HepG2 (cell line): Measurements from ENCODE around the gene GALNTL6. TPM values are rescaled to one million over a fixed set of nuclear protein-coding genes. Genes with fewer than 3 reads are reported as not detected.

Experiments
- DDIT3 ChIP-seq: sonication (generic); formaldehyde crosslinking; IDR thresholded peaks from 2 replicates; pipeline ENCODE4 v1.4.0; 2020; ENCODE audit warnings: mild to moderate bottlenecking, missing genetic modification reagents
- DR1 ChIP-seq: sonication (generic); formaldehyde crosslinking; IDR thresholded peaks from 2 replicates; pipeline ENCODE4 v1.8.0; 2021; ENCODE audit warnings: mild to moderate bottlenecking, missing genetic modification reagents, inconsistent platforms
- ELF3 ChIP-seq: IDR thresholded peaks from 2 replicates; pipeline ENCODE4 v1.6.1; 2016; ENCODE audit warnings: missing genetic modification reagents, missing compliant biosample characterization
- HDAC1 ChIP-seq: sonication (generic); formaldehyde crosslinking; IDR thresholded peaks from 2 replicates; pipeline ENCODE4 v1.5.1; 2020; ENCODE audit warnings: mild to moderate bottlenecking, missing genetic modification reagents
- HNRNPLL ChIP-seq: fragments of 200-400 bp; formaldehyde crosslinking; IDR thresholded peaks from 2 replicates; pipeline ENCODE4 v1.6.1; 2017; ENCODE audit warnings: mild to moderate bottlenecking, low read depth, low read length; ENCODE audit not compliant: poor library complexity, severe bottlenecking
- HOXA7 ChIP-seq: sonication (generic); formaldehyde crosslinking; IDR thresholded peaks from 2 replicates; pipeline ENCODE4 v1.8.1; 2022; ENCODE audit warnings: mild to moderate bottlenecking, missing genetic modification reagents, moderate library complexity
- ISL2 ChIP-seq: sonication (generic); formaldehyde crosslinking; IDR thresholded peaks from 2 replicates; pipeline ENCODE4 v1.5.0; 2020; ENCODE audit warnings: missing genetic modification reagents
- MAZ ChIP-seq, 2 experiments: sonication (generic) in 1 of 2; formaldehyde crosslinking in 1 of 2; IDR thresholded peaks; 2 replicates each; pipeline versions ENCODE4 v1.5.0 to v1.6.1; 2012 to 2020; ENCODE audit warnings: low read depth in 2 of 2, mild to moderate bottlenecking in 2 of 2, borderline replicate concordance in 1 of 2, improper control_type of control experiment in 1 of 2, low read length in 1 of 2, missing genetic modification reagents in 1 of 2, moderate library complexity in 1 of 2
- NPAS2 ChIP-seq: sonication (generic); formaldehyde crosslinking; IDR thresholded peaks from 2 replicates; pipeline ENCODE4 v1.8.0; 2022; ENCODE audit warnings: mild to moderate bottlenecking, missing genetic modification reagents, borderline replicate concordance
- REXO4 ChIP-seq: sonication (generic); formaldehyde crosslinking; IDR thresholded peaks from 2 replicates; pipeline ENCODE4 v1.8.0; 2022; ENCODE audit warnings: missing genetic modification reagents, mild to moderate bottlenecking, borderline replicate concordance
- ZNF121 ChIP-seq: sonication (generic); formaldehyde crosslinking; IDR thresholded peaks from 2 replicates; pipeline ENCODE4 v1.5.0; 2020; ENCODE audit warnings: mild to moderate bottlenecking, missing genetic modification reagents
- ZNF234 ChIP-seq: sonication (generic); formaldehyde crosslinking; conservative IDR thresholded peaks from 2 replicates; pipeline ENCODE4 v1.5.1; 2020; ENCODE audit warnings: mild to moderate bottlenecking, missing genetic modification reagents
- ZNF24 ChIP-seq: fragments of 450-650 bp; IDR thresholded peaks from 2 replicates; pipeline ENCODE4 v1.6.1; 2017; ENCODE audit warnings: antibody characterized with exemption, mild to moderate bottlenecking
- ZNF484 ChIP-seq: sonication (generic); formaldehyde crosslinking; IDR thresholded peaks from 2 replicates; pipeline ENCODE4 v1.5.1; 2020; ENCODE audit warnings: mild to moderate bottlenecking, low read depth, missing genetic modification reagents, borderline replicate concordance
- ZNF556 ChIP-seq: sonication (generic); formaldehyde crosslinking; IDR thresholded peaks from 2 replicates; pipeline ENCODE4 v1.4.0; 2020; ENCODE audit warnings: mild to moderate bottlenecking, missing genetic modification reagents, borderline replicate concordance
- ZNF570 ChIP-seq: sonication (generic); formaldehyde crosslinking; IDR thresholded peaks from 2 replicates; pipeline ENCODE4 v1.4.0; 2020; ENCODE audit warnings: mild to moderate bottlenecking, missing genetic modification reagents, borderline replicate concordance
- ZNF616 ChIP-seq: sonication (generic); formaldehyde crosslinking; IDR thresholded peaks from 2 replicates; pipeline ENCODE4 v1.5.0; 2020; ENCODE audit warnings: low read depth, mild to moderate bottlenecking, missing genetic modification reagents
- ZNF780A ChIP-seq: sonication (generic); formaldehyde crosslinking; IDR thresholded peaks from 2 replicates; pipeline ENCODE4 v1.8.0; 2022; ENCODE audit warnings: mild to moderate bottlenecking, missing genetic modification reagents, moderate library complexity
- ZNF816 ChIP-seq: sonication (generic); formaldehyde crosslinking; IDR thresholded peaks from 2 replicates; pipeline ENCODE4 v1.8.0; 2022; ENCODE audit warnings: missing genetic modification reagents, mild to moderate bottlenecking, borderline replicate concordance
- ZNF83 ChIP-seq: sonication (generic); formaldehyde crosslinking; IDR thresholded peaks from 2 replicates; pipeline ENCODE4 v1.4.0; 2020; ENCODE audit warnings: missing genetic modification reagents, mild to moderate bottlenecking, borderline replicate concordance
- polyA plus RNA-seq, 8 experiments: library from polyadenylated mRNA; depleted of rRNA in 3 of 8; stranded (reverse) in 7 of 8; unstranded in 1 of 8; fragments of >200 nt; fragmentation: Illumina TruSeq in 4 of 8; extraction: Trizol in 4 of 8; gene quantifications; 2 replicates each; pipeline versions ENCODE4 v1.2.1 to v1.2.3, GENCODE V29; 2011 to 2016; ENCODE audit warnings: low read depth in 4 of 8, missing spikeins in 1 of 8, mixed read lengths in 1 of 8; ENCODE audit not compliant: insufficient read depth in 1 of 8
- total RNA-seq, 5 experiments: library from RNA; depleted of rRNA; stranded (reverse); fragments of >200 nt; fragmentation: Illumina TruSeq; extraction: Trizol; gene quantifications; 2 replicates each; pipeline ENCODE4 v1.2.3, GENCODE V29; 2016; ENCODE audit warnings: low read depth in 1 of 5
- TF ChIP-seq, protein P1 (sequence below): IDR thresholded peaks from 2 replicates; pipeline ENCODE4 v1.4.0; 2020; ENCODE audit warnings: mild to moderate bottlenecking, missing genetic modification reagents
- TF ChIP-seq, protein P2 (sequence below): sonication (generic); formaldehyde crosslinking; IDR thresholded peaks from 2 replicates; pipeline ENCODE4 v1.5.0; 2020; ENCODE audit warnings: missing genetic modification reagents
- TF ChIP-seq, protein P3 (sequence below): sonication (generic); formaldehyde crosslinking; IDR thresholded peaks from 2 replicates; pipeline ENCODE4 v1.4.0; 2020; ENCODE audit warnings: missing genetic modification reagents

GALNTL6 gene
- total and polyA plus RNA-seq, 2 of the 13 experiments (the other 11 are each of a cell fraction or from before 2014, with no cell fraction given): not detected

GRCh38 chr4:172726001-172726423 lies 912.8 kb downstream of the GALNTL6 start (continued):
- TF ChIP-seq ZNF570: no peak
- TF ChIP-seq, protein P1, sequence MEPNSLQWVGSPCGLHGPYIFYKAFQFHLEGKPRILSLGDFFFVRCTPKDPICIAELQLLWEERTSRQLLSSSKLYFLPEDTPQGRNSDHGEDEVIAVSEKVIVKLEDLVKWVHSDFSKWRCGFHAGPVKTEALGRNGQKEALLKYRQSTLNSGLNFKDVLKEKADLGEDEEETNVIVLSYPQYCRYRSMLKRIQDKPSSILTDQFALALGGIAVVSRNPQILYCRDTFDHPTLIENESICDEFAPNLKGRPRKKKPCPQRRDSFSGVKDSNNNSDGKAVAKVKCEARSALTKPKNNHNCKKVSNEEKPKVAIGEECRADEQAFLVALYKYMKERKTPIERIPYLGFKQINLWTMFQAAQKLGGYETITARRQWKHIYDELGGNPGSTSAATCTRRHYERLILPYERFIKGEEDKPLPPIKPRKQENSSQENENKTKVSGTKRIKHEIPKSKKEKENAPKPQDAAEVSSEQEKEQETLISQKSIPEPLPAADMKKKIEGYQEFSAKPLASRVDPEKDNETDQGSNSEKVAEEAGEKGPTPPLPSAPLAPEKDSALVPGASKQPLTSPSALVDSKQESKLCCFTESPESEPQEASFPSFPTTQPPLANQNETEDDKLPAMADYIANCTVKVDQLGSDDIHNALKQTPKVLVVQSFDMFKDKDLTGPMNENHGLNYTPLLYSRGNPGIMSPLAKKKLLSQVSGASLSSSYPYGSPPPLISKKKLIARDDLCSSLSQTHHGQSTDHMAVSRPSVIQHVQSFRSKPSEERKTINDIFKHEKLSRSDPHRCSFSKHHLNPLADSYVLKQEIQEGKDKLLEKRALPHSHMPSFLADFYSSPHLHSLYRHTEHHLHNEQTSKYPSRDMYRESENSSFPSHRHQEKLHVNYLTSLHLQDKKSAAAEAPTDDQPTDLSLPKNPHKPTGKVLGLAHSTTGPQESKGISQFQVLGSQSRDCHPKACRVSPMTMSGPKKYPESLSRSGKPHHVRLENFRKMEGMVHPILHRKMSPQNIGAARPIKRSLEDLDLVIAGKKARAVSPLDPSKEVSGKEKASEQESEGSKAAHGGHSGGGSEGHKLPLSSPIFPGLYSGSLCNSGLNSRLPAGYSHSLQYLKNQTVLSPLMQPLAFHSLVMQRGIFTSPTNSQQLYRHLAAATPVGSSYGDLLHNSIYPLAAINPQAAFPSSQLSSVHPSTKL: peak; percentile 54
- TF ChIP-seq ZNF121 (CRISPR knock-in tag): no peak
- TF ChIP-seq NPAS2 (CRISPR knock-in tag): no peak
- TF ChIP-seq DDIT3 (CRISPR knock-in tag): no peak
- no peak for TF ChIP-seq HOXA7 (CRISPR knock-in tag)
- no peak for TF ChIP-seq ZNF556 (CRISPR knock-in tag)
- TF ChIP-seq DR1 (CRISPR knock-in tag): no peak
- no peak for TF ChIP-seq ZNF234
- no peak for TF ChIP-seq ZNF24
- 0 out of 2 replicates have a peak, but pooled peaks have one; percentile 21 for TF ChIP-seq ELF3 (CRISPR knock-in tag)
- TF ChIP-seq, protein P2, sequence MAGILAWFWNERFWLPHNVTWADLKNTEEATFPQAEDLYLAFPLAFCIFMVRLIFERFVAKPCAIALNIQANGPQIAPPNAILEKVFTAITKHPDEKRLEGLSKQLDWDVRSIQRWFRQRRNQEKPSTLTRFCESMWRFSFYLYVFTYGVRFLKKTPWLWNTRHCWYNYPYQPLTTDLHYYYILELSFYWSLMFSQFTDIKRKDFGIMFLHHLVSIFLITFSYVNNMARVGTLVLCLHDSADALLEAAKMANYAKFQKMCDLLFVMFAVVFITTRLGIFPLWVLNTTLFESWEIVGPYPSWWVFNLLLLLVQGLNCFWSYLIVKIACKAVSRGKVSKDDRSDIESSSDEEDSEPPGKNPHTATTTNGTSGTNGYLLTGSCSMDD (CRISPR knock-in tag): no peak
- TF ChIP-seq HDAC1 (CRISPR knock-in tag): no peak
- no peak for TF ChIP-seq MAZ (IDR thresholded peaks at IDR 0.05; ENCODE audit: borderline replicate concordance, low read depth, low read length)
- TF ChIP-seq MAZ (CRISPR knock-in tag; IDR thresholded peaks at IDR 0.05; ENCODE audit: low read depth): no peak
- no peak for TF ChIP-seq ZNF616 (CRISPR knock-in tag)
- no peak for TF ChIP-seq REXO4 (CRISPR knock-in tag)
- TF ChIP-seq ZNF780A (CRISPR knock-in tag): no peak
- no peak for TF ChIP-seq ZNF816
- TF ChIP-seq ZNF484 (CRISPR knock-in tag): no peak
- no peak for TF ChIP-seq ZNF83 (CRISPR knock-in tag)
- TF ChIP-seq, protein P3, sequence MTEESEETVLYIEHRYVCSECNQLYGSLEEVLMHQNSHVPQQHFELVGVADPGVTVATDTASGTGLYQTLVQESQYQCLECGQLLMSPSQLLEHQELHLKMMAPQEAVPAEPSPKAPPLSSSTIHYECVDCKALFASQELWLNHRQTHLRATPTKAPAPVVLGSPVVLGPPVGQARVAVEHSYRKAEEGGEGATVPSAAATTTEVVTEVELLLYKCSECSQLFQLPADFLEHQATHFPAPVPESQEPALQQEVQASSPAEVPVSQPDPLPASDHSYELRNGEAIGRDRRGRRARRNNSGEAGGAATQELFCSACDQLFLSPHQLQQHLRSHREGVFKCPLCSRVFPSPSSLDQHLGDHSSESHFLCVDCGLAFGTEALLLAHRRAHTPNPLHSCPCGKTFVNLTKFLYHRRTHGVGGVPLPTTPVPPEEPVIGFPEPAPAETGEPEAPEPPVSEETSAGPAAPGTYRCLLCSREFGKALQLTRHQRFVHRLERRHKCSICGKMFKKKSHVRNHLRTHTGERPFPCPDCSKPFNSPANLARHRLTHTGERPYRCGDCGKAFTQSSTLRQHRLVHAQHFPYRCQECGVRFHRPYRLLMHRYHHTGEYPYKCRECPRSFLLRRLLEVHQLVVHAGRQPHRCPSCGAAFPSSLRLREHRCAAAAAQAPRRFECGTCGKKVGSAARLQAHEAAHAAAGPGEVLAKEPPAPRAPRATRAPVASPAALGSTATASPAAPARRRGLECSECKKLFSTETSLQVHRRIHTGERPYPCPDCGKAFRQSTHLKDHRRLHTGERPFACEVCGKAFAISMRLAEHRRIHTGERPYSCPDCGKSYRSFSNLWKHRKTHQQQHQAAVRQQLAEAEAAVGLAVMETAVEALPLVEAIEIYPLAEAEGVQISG (CRISPR knock-in tag): no peak
- peak; percentile 73 for TF ChIP-seq ISL2 (CRISPR knock-in tag)
- TF ChIP-seq HNRNPLL: no peak
